Brain pericyte (primary cell): ENCODE results near the gene ZNF335.
"Not testable (repeated sequence)": the region's sequence is repeated elsewhere in the genome, so short reads cannot be mapped to it uniquely, and the experiment has no call there.

Source experiments
- DNase-seq: peaks from one replicate; pipeline ENCODE4 v3.0.0-alpha.2; 2012; ENCODE audit warnings: low read depth, low spot score

The ZNF335 gene

GRCh38 chr20:45934586-45935415 is 37.2 kb downstream of the ZNF335 start, which contains the start of gene PCIF1:
Gene PCIF1, plus strand, starts transcription at chr20:45934683. Its CDS starts 4,317 bp downstream, at chr20:45939000.
- peak; percentile 96 for DNase-seq

- DNase-seq: no peak
Observed at GRCh38 chr20:45934046-45934585, 37.9 kb downstream of the ZNF335 start.

- peak; percentile 67 for DNase-seq
Observed at GRCh38 chr20:45933266-45934045, 38.5 kb downstream of the ZNF335 start.

- DNase-seq: not testable (repeated sequence)
Observed at GRCh38 chr20:45931680-45932079, 40.3 kb downstream of the ZNF335 start.

- DNase-seq: no peak
Observed at GRCh38 chr20:45927071-45927878, 44.7 kb downstream of the ZNF335 start.

GRCh38 chr20:45926731-45927070 is 45.3 kb downstream of the ZNF335 start:
- no peak for DNase-seq

GRCh38 chr20:45925821-45926506 is 46.0 kb downstream of the ZNF335 start:
- DNase-seq: no peak

GRCh38 chr20:45924391-45925261 is 47.4 kb downstream of the ZNF335 start:
- DNase-seq: no peak

GRCh38 chr20:45921337-45922189 is 50.4 kb downstream of the ZNF335 start:
- DNase-seq: no peak

GRCh38 chr20:45920462-45921336 is 51.3 kb downstream of the ZNF335 start:
- DNase-seq: no peak

- DNase-seq: peak; percentile 96
Observed at GRCh38 chr20:45919542-45920399, 52.2 kb downstream of the ZNF335 start.

- no peak for DNase-seq
Observed at GRCh38 chr20:45918779-45919537, 53.0 kb downstream of the ZNF335 start.

- no peak for DNase-seq
Observed at GRCh38 chr20:45918182-45918737, 53.7 kb downstream of the ZNF335 start.

- no peak for DNase-seq
Observed at GRCh38 chr20:45917790-45918141, 54.2 kb downstream of the ZNF335 start.

- DNase-seq: no peak
Observed at GRCh38 chr20:45913116-45913515, 58.9 kb downstream of the ZNF335 start.

- no peak for DNase-seq
Observed at GRCh38 chr20:45912344-45912682, 59.7 kb downstream of the ZNF335 start.
